NB4 (cell line): Measurements from ENCODE around the gene WDR26.

Experiments used
- DNase-seq: peaks from one replicate; pipeline ENCODE4 v3.0.0; 2010; ENCODE audit warnings: low read depth
- H3K4me3 ChIP-seq: one replicate; pipeline ENCODE4 v1.5.1; 2011; ENCODE audit warnings: mild to moderate bottlenecking, low read depth, low read length, moderate library complexity
- CTCF ChIP-seq: IDR thresholded peaks from one replicate; pipeline ENCODE4 v1.5.1; 2012; ENCODE audit warnings: low read depth, low read length
- MYC ChIP-seq: IDR thresholded peaks from 2 replicates; pipeline ENCODE4 v1.6.1; 2011; ENCODE audit warnings: low read depth, low read length
- POLR2A ChIP-seq: IDR thresholded peaks from 2 replicates; pipeline ENCODE4 v1.6.1; 2011; ENCODE audit warnings: mild to moderate bottlenecking; ENCODE audit not compliant: insufficient read length; ENCODE audit errors: extremely low read depth
- TF ChIP-seq, protein P1 (sequence below): IDR thresholded peaks from 2 replicates; pipeline ENCODE4 v1.6.1; 2011; ENCODE audit warnings: low read depth, low read length

Gene WDR26

GRCh38 chr1:224373008-224373590 is 61.5 kb downstream of the WDR26 start:
- no peak for DNase-seq
- TF ChIP-seq MYC (no peak), POLR2A (no peak), CTCF (no peak)
- TF ChIP-seq, protein P1, sequence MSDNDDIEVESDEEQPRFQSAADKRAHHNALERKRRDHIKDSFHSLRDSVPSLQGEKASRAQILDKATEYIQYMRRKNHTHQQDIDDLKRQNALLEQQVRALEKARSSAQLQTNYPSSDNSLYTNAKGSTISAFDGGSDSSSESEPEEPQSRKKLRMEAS, result no peak
- no peak overlapping the region for H3K4me3 ChIP-seq

- TF ChIP-seq MYC (no peak), CTCF (no peak), POLR2A (no peak)
- TF ChIP-seq, protein P1, result no peak
- no peak overlapping the region for H3K4me3 ChIP-seq
- DNase-seq, result no peak
These were observed 66.2 kb downstream of the WDR26 start for GRCh38 chr1:224368409-224368808.

DNA sequence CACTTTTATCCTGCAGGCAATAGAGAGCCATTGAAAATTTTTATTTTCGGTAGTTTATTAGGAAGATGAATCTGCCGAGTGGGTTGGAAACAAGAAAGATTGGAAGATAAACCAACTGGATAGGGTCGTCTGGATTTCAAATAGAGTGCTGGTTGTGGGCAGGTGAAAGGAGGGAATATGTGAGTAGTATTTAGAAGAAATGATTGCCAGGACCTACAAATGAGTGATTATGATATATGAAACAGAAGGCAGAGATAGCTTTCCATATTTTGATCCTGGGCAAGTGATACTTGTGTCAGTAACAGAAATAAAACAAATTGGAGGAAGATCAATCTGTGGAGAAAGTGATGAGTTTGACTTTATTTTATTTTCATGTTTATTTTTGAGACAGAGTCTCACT is 75.4 kb downstream of the WDR26 start:
- DNase-seq, result no peak
- TF ChIP-seq, protein P1, result no peak
- TF ChIP-seq MYC (no peak), POLR2A (no peak), CTCF (no peak)
- H3K4me3 ChIP-seq, result no peak overlapping the region

DNA sequence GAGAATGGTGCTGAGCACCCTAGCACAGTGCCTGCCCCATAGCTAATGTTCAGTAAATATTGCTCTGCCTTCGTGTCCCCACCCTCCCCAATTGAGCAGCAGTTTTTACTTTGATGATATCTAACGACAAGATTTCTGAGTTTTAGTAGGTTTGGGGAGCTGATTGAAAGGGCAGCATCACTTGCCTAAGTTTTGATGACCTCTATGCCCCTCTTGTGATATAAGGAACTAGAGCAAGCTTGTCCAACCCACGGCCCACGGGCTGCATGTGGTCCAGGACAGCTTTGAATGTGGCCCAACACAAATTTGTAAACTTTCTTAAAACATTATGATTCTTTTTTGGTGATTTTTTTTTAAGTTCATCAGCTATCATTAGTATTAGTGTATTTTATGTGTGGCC is 76.4 kb downstream of the WDR26 start:
- peak; percentile 46 for DNase-seq
- H3K4me3 ChIP-seq, result peak overlapping the region; percentile 88
- TF ChIP-seq, protein P1, result no peak
- TF ChIP-seq POLR2A (no peak), CTCF (no peak), MYC (no peak)

GRCh38 chr1:224357626-224358124 is 76.9 kb downstream of the WDR26 start:
- TF ChIP-seq POLR2A (no peak), MYC (no peak), CTCF (no peak)
- TF ChIP-seq, protein P1, result no peak
- H3K4me3 ChIP-seq, result peak overlapping the region; percentile 88
- peak; percentile 87 for DNase-seq
